ENCODE results near the gene MYO7B.

The MYO7B gene

DNA sequence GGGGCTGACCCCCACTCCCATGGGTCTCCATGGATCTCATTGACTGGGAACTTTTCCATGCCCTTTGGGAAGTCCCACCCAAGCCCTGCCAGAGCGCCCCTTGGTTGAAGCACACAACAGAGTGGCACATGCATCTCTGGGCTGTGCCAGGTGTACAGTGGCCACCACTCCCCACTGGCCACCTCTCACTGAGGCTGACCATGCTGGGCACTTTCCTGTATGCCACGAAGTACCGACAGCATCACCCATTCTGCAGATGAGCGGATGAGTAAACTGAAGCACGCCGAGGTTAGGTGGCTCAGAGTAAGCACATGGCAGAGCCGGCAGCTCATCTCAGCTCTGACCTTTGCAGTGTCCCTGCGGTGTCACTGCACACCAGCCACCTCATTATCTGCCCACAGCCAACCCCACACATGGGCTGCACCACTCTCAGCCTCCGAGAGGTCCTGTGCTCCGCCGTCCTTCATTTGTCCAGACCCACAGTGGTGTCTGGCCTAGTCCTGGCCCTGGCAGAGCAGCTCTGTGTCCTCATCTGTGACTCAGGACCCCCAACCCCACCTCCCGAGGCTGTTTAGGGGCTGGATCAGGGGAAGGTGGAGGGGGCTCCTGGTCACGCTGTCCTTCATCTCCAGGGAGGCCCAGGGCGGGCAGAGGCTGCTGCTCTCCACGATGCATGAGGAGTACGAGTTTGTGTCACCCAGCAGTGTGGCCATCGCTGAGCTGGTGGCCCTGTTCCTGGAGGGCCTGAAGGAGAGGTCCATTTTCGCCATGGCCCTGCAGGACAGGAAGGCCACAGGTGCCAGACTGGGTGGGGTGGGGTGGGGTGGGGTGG lies 92.5 kb downstream of the MYO7B start:
- no peak for DNase-seq

DNA sequence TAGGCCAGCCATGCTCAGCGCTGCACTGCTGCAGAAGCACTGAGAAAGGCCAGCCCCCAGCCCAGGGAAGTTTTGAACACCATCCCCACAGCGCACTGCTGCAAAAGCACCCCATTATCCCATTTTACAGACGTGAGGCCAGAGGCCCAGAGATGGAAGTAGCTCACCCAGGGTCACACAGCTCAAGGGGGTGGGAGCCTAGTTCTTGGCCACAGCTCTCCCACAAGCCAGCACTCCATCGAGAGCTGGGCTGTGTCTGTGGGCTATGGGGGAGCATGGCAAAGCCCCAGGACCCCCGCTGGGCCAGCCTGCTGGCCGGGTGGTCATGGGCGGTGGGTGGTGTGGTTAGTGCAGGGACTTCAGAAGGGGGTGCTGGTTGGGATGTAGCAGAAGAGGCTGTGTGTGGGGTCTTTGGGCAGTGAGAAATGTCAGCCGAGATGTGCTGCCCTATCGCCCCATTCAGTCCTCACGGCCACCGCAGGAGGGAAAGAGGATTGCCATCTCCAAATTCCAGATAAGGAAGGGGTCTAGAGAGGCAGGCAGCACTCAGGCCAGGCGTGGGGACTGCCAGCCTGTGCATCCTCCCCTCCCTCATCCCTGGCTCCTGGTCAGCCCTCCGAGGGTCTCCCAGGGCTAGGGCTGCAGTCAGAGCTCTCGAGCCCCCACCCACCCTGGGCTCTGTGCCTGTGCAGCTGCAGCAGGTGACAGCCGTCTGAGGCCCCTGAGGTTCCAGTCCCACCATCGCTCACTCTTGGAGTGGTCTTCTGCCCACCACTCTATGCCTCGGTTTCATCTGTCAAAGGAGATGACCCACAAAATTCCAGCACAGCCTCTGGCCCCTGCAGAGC lies 93.5 kb downstream of the MYO7B start:
- no peak for DNase-seq

DNA sequence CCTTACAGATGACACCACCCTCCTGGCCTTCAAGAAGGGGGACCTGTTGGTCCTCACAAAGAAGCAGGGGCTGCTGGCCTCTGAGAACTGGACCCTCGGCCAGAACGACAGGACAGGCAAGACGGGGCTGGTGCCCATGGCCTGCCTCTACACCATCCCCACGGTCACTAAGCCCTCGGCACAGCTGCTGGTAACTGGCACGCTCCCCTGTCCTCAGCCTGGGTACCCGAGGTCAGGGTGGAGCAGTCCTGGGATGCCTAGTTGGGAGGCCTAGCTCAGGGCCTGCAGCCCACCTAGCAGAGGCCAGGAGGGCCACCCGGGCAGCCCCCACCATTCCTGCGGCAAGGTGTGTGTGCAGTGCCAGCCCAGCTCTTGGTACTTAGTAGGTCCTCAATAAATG lies 94.2 kb downstream of the MYO7B start:
- no peak for DNase-seq

DNA sequence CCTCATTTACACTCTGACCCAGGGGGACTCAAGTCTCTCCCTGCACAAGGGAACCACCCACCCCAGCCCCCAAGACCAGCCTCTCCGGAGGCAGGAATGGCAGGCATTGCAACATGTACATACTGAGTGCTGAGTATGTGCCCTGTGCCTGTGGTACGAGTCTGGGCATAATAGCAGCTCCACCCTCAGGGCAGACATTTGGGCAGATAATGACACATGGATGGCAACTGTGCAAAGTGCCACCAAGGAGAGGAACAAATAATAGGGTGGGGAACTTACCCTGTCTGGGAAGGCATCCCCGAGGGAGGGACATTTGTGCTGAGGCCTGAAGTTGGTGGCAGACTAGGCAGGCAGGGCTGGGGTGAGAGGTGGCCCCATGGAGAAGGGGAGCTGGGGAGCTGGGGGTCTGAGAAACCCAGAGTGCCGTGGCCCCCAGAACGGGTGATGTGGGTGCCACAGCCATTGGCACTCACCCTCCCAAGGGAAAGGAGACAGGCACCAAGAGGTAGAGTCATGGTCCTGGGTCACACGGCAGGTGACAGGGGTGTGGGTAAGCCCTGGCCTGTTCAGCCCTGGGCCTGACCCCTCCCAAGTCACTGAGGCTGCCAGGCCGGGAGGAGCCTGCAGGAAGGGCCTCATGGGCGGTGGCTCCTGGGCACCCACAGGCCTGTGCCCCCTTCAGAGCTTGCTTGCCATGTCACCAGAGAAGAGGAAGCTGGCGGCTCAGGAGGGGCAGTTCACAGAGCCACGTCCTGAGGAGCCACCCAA lies 94.8 kb downstream of the MYO7B start:
- DNase-seq: no peak

DNA sequence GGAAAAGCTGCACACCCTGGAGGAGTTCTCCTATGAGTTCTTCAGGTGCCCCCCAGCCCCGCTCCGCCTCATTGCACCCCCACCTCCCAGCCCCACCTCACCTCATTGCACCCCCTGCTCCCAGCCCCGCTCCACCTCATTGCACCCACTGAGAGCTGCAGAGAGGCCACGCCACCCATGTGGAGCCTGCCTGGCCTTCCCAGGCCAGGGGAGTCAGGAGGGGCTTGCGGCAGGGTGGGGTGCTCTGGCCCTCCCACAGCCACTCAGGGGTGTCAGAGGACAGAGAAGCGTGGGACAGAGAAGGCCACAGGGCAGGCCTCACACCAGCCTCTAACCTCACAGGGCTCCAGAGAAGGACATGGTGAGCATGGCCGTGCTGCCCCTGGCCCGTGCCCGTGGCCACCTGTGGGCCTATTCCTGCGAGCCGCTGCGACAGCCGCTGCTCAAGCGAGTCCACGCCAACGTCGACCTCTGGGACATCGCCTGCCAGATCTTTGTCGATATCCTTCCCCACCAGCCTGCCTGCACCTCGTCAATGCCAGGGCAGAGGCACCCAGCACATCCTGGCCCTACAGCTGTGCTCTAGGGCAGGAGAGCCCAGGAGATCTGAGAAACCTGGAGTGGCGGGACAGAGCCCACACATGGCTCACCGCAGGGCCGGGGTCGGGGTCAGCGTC lies 95.5 kb downstream of the MYO7B start:
- DNase-seq: no peak

DNA sequence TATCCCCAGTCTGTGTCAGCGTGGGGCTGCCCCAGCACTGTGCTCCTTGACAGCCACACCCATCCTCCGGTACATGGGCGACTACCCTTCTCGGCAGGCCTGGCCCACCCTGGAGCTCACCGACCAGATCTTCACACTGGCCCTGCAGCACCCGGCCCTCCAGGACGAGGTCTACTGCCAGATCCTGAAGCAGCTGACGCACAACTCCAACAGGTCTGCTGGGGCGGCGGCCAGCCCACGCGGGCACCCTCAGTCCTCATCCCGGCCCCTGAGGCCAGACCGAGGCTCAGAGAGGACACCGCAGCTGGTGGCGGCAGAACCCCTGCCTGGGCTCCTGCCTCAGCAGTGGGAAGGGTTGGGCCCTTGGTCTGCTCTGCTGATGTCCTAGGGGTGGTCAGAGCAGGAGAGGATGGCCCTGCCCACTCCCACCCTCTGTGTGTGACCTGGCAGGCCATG lies 96.1 kb downstream of the MYO7B start:
- DNase-seq: no peak

DNA sequence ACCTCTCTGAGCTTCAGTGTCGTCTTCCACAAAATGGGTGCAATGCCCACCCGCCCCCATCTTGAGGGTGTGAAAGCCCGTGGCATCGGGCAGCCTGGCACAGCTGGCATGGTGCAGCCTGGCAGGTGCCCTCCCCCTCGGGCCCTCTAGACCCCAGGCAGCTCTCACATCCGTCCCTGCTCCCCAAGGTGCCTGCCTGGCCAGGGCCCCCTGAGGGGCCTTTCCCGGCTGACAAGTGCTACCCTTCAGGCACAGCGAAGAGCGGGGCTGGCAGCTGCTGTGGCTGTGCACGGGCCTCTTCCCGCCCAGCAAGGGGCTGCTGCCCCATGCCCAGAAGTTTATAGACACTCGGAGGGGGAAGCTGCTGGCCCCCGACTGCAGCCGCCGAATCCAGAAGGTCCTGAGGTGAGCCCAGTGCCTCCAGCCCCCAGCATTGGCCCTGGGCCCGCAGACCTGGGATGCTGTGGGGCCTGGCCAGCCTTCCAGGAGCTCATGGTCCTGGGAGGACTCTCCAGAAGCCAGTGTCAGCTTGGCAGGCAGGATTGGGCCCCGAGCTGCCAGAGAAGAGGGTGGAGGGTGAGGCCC lies 96.6 kb downstream of the MYO7B start:
- DNase-seq: no peak

DNA sequence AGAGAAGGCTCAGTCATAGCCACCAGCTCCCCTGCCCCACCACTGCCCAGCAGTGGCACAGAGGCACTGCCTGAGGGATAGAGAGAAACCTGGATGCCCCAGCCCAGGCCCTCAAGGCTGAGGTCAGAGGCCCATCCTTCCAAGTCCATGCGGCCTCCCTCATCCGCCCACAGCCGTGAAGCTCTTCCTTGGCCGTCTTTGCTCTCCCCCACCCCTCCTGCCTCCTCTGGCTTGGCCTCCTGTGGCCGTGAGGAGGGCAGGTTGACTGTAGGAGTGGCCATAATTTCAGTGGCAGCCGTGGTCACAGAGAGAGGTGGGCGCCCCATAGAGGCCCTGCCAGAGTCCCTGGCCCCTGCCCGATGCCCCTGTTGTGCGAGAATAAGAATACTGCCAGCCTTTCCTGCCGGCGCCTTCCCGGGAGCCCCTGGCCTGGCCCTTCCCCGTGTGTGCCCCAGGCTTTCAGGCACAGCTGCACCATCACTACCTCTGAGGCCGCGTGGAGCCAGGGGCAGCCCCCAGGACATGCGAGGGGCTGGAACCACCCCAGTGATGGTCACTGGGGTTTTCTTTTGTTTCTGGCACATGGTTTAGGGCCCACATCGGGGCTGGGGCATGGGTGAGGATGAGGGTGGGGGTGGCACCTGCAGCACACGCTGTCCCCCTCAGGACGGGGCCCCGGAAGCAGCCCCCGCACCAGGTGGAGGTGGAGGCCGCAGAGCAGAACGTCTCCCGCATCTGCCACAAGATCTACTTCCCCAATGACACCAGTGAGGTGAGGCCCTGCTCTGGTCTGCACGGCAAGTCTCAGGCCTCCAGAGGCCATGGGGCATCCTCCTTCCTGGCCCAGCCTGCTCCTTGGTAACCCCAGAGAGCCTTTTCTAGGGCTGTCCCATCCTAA lies 97.4 kb downstream of the MYO7B start:
- DNase-seq: no peak

DNA sequence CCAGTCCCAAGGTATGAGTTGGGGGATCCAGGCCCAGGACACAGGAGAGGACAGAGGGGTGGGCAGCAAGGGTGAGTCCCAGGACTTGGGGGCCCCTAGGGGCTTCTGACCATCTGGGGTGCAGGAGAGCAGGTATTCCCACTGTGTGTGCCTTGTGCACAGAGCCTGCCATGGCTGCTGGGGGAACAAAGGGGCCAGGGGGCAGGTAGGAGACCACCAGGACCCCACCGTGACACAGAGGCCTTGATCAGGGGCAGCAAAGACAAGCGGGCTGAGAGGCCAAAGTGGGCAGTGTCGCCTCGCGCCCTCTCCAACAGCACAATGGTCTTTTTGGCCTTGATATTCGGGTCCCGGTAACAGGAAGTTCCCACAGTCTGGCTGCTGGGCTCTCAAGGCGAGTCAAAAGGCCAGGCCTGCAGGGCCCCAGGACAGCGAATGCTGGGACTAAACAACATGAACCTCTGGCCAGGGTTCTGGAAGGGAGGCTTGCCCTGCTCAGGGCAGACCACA lies 98.1 kb downstream of the MYO7B start:
- no peak for DNase-seq

DNA sequence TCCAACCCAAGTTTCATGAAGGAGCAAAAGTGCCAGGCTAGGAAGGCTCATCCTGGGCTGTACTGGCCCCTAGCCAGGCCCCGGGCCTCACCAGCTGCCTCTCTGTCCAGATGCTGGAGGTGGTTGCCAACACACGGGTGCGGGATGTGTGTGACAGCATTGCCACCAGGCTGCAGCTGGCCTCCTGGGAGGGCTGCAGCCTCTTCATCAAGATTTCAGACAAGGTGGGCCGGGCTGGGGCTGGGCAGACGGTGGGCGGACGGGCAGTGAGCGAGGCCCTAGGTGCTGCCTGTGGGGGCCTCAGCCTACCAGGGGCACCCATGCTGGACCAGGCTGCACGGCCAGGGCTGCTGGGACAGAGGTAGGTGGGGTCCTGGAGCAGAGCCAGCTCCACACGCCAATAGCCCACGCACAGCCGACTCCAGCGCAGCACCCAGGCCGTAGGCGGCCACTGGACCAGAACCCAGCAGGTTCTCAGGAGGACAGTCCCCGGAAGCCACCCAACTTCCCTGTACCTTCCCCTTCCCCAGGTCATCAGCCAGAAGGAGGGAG lies 98.7 kb downstream of the MYO7B start:
- peak; percentile 59 for DNase-seq

DNA sequence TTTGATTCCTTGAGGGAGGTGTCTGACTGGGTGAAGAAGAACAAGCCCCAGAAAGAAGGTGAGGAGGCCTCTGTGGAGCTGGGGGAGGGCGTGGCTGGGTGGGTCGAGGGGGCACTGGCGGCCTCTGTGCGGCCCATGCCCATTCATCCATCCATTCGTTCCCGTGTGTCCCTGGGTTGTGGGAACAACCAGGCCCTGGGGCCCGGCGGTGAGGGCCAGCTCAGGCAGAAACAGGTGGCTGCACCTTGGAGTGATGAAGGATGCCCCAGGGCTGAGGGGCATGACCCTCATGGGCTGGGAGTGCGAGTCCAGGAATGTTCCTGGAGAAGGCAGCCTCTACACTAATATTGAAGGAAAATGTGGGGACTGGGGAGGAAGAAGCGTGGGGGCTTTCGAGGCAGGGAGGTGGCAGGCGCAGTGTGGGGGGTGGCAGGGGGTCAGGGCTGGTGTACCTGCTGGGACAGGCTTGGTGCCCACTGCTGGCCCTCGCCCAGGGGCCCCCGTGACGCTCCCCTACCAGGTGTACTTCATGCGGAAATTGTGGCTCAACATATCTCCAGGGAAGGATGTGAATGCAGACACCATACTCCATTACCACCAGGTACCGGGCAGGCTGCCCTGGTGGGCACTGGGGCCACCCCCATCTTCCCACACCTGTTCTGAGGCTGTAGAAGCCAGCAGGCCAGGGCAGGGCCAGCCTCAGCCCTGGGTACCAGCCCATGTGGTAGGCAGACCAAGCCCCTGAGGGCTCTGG lies 99.3 kb downstream of the MYO7B start:
- no peak for DNase-seq

DNA sequence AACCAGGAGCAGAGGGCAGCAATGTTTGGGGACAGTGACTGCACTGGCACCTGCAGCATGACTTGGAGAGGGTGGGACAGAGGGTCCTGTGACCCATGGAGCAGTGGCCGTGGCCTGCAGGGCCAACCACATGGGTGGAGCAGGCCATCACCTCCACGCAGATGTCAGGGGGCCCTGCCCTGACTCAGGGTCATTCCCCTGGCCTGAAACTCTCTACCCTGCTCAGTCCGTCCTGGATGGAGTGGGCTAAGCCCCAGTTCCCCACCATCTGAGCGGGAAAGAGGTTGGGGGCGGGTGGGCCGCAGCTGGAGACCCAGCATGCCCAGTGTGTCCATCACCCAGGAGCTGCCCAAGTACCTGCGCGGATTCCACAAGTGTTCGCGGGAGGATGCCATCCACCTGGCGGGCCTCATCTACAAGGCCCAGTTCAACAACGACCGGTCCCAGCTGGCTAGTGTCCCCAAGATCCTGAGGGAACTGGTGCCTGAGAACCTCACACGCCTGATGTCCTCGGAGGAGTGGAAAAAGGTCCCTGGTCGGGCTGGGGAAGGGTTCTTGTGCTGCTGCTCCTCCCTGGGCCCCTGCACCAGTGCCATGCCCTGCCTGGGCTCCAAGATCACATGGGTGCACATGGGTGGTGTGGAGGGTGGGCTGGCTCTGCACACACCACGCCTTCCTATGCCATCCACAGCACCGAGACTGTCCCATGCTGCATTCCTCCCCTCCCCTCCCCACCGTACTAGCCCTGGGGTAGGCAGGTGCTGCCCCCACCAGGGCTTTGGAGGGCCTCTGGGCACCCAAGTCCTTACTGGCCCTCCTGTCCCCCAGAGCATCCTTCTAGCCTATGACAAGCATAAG lies 100.1 kb downstream of the MYO7B start:
- DNase-seq: no peak

DNA sequence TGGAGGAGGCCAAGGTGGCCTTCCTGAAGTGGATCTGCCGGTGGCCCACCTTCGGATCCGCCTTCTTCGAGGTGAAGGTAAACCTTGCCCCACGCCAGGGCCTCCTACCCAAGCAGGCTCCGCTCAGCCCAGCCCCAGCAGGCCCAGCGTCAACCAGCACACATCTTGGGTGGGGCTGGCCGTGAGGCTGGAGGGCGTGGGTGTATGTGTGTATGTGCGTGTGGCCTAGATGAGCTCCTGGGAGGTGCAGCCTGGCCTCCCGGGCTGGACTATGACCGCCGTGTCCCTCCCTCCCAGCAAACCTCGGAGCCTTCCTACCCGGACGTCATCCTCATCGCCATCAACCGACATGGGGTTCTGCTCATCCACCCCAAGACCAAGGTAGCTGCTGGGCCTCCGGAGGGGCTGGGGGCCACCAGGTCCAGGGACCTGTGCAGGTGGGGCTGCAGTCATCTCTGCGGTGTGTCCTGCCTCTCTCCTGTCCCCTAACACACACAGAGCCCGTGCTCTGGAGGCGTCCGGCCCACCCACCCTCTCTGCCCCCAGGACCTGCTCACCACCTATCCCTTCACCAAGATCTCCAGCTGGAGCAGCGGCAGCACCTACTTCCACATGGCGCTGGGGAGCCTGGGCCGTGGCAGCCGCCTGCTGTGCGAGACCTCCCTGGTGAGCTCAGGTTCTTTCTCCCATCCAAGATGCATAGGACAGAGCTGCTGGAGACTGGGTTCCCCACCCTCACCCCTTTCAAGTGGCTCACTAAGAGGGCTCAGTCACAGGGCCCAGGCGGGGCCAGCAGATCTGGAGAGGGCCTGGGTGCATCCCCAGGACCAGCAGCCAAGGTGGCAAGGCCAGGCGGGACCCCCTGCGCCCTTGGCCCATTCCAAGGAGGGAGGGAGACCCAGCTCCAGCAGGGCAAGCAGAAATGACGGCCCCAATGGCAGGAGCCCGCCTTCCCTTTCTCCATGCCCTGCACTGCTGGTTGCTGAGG lies 101.1 kb downstream of the MYO7B start:
- no peak for DNase-seq

DNA sequence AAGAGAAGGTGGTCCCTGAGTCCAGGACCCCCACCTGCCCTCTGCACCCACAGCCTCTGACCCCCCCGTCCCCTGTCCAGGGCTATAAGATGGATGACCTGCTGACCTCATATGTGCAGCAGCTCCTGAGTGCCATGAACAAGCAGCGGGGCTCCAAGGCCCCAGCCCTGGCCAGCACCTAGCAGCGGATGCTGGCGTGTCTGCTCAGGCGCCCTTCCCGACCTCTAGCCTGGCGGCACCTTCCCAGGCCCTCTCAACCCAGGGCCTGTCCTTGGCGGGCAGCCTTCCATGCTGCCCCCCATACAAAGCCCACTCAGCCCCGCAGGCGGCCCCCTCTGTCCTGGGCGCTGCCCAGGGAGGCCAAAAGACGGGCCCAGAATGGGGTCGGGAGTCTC lies 101.8 kb downstream of the MYO7B start:
- DNase-seq: no peak

DNA sequence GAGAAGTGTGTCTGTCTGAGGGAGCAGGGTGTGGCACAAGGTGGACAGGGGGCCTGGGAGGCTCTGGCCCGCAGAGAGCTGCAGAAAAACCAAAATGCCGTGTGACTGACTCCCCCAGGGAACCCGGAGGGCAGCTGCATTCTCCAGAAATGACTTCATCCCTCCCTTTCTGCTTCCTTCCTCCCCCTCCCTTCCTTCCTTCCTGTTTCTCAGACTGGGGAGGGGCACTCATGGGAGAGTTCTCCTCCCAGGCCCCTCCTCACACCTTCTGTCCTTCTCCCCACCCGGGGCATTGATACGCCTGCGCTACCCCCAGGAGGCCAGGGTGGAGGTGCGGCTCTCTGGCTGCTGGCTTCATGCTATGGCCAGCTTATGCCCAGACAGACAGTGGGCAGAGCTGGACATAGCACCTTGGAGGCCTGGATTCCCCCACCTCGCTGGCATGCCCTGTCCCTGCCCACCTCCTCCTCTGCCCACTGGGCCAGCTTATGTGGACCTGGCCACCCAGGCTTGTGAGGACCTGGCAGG lies 102.3 kb downstream of the MYO7B start:
- DNase-seq: peak; percentile 62

DNA sequence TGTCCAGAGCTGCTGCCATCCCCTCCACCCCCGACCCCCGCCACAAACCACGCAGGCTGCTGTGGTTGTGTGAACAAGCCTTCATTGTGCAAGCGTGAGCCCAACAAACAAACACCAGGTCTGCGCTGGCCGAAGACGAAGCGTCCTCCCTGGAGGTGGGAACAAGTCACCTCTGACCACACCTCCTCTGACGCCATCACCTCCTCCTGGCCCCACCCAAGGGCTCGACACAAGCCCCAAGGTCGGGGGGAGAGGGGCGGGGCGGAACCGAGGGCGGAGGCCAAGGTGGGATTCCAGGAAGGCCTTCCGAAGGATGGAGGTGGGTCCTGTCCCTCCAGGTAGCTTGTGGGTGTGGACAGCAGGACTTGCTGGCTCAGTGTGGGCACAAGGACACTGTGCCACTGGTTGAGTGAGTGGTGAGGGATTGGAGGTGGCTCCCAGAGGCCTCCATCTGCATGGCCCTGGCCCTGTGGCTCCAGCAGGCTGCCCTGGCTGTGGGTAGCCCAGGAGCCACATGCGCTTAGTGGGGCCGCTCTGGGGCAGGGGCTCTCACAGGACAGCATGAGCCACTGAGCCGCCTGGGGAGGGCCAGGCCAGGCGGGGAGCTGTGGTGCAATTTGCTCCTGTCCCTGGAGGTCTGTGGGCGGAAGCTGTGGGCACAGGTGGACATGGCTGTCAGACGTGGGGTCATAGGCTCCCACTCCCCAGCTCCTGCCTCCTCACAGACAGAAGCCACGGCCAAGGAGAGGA lies 103.1 kb downstream of the MYO7B start:
- DNase-seq: no peak

DNA sequence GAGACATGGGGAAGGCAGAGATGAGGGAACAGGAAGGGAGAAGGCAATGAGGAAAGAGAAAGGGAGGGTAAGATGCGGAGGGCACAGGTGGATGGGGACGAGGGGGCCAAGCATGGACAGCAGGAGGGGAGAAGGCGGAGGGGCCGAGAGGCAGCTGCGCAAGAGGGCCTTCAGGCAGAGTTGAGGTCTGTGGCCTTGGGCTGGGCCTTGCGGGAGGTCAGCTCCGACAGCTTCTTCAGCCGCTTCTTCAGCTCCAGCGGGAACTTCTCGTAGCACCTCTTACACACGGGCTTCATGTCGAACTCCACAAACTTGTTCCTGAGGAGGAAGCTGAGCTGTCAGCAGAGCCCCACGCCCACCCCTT lies 103.6 kb downstream of the MYO7B start:
- DNase-seq: no peak
